ENCODE data around the gene TTC38. TPM values are rescaled to one million over a fixed set of nuclear protein-coding genes. Genes with fewer than 3 reads are reported as not detected.

TTC38 gene
- total RNA-seq, 1 experiment from 2014 or later: 31.5 TPM

DNA sequence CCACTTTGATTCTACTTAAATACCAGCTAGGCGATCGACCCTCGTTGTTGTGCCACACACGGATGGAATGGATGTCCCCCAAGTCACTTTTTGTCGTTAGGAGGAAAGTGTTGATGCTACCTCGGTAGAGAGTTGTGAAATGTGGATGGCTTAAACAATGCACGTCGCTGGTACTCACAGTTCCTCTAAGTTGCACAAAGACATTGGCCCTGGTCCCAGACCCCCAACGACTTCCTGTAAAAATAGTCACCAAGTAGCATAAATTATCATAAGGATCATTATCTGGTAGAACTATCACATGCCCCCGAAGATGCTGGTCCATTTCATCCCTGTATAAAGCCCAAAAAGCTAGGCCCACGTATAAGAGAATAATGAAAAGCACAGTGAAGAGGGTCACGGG is 8.4 kb upstream of the TTC38 start:
- Histone ChIP-seq H2BK12ac (ENCODE audit: insufficient read length, low read depth, low read length) (no peak overlapping the region), H3K18ac (ENCODE audit: insufficient read length, low read depth, low read length) (no peak overlapping the region), H2BK5ac (ENCODE audit: insufficient read length, low read length) (no peak overlapping the region)

More for the DNA sequence above, 8.4 kb upstream of the TTC38 start:
- H4K20me1 ChIP-seq (ENCODE audit: control insufficient read depth, insufficient read depth, insufficient read length): no peaks in the 10 kb centered on the region
- no peak overlapping the region for H3K9ac ChIP-seq (ENCODE audit: extremely low read depth, insufficient read length, low read length)
- DNase-seq: no peak
- no peak overlapping the region for H3K4ac ChIP-seq (ENCODE audit: low read depth, low read length)
- H3K56ac ChIP-seq (ENCODE audit: insufficient read length, low read depth, low read length): no peak overlapping the region
- H3K27me3 ChIP-seq (ENCODE audit: insufficient read depth, low read length): peaks cover 18% of the 10 kb centered on the region; the same call in 1 of the 2 replicates
- no peak overlapping the region; a peak in 1 of 7 replicates for H3K27ac Mint-ChIP-seq
- H3K23me2 ChIP-seq (ENCODE audit: insufficient read length, low read depth, low read length, poor library complexity, severe bottlenecking): no peaks in the 10 kb centered on the region
- WGBS (ENCODE audit: extremely low coverage, insufficient read length, low lambda C conversion rate): no CpG with 5 or more reads among the region's 12 CpGs
- H3T11ph ChIP-seq (ENCODE audit: low read length): no peak overlapping the region
- no peak overlapping the region for H2BK20ac ChIP-seq (ENCODE audit: low read depth, low read length, poor library complexity, severe bottlenecking)
- no peaks in the 10 kb centered on the region for H3K4me1 Mint-ChIP-seq
- H3K4me2 ChIP-seq (ENCODE audit: insufficient read depth, insufficient read length, low read length): no peak overlapping the region
- no peak overlapping the region for H2AK5ac ChIP-seq (ENCODE audit: insufficient read length, low read length)
- H3K14ac ChIP-seq (ENCODE audit: insufficient read depth, low read length): no peak overlapping the region
- no peaks in the 10 kb centered on the region for H3K79me2 ChIP-seq (ENCODE audit: insufficient read depth, low read length)
- no peak overlapping the region for H4K91ac ChIP-seq (ENCODE audit: insufficient read length, low read depth, low read length)
- TF ChIP-seq, protein P1, sequence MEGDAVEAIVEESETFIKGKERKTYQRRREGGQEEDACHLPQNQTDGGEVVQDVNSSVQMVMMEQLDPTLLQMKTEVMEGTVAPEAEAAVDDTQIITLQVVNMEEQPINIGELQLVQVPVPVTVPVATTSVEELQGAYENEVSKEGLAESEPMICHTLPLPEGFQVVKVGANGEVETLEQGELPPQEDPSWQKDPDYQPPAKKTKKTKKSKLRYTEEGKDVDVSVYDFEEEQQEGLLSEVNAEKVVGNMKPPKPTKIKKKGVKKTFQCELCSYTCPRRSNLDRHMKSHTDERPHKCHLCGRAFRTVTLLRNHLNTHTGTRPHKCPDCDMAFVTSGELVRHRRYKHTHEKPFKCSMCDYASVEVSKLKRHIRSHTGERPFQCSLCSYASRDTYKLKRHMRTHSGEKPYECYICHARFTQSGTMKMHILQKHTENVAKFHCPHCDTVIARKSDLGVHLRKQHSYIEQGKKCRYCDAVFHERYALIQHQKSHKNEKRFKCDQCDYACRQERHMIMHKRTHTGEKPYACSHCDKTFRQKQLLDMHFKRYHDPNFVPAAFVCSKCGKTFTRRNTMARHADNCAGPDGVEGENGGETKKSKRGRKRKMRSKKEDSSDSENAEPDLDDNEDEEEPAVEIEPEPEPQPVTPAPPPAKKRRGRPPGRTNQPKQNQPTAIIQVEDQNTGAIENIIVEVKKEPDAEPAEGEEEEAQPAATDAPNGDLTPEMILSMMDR (conservative IDR thresholded peaks at IDR 0.05): no peak
- H3K27me3 Mint-ChIP-seq (ENCODE audit: low read depth): peaks cover 78% of the 10 kb centered on the region
- peaks cover 5 to 29% (median 8%) of the 10 kb centered on the region in 3 experiments for H3K36me3 Mint-ChIP-seq (ENCODE audit: insufficient read depth in 1 of 3, low read depth in 3 of 3)
- H3K4me1 ChIP-seq (ENCODE audit: insufficient read depth, low read length): no peaks in the 10 kb centered on the region
- H4K8ac ChIP-seq (replicated peaks; ENCODE audit: insufficient read length, low read depth, low read length): no peak overlapping the region
- H3K23ac ChIP-seq (ENCODE audit: insufficient read length, low read depth, low read length): no peak overlapping the region
- no peaks in the 10 kb centered on the region for H3K79me1 ChIP-seq (ENCODE audit: insufficient read depth, low read depth, low read length, poor library complexity, severe bottlenecking)
- no peak overlapping the region for H2BK120ac ChIP-seq (ENCODE audit: low read depth, low read length, poor library complexity, severe bottlenecking)
- H3K27ac ChIP-seq (ENCODE audit: insufficient read length, low read depth, low read length): no peak overlapping the region
- H3K9me3 ChIP-seq (ENCODE audit: control insufficient read depth, low read depth, low read length): no peaks in the 10 kb centered on the region
- H2BK15ac ChIP-seq (ENCODE audit: low read depth, low read length): no peak overlapping the region
- no peak overlapping the region for H2AFZ ChIP-seq (ENCODE audit: low read length)
- no peak overlapping the region for H4K5ac ChIP-seq (ENCODE audit: insufficient read length, low read depth, low read length)
- peaks cover 18 to 68% of the 10 kb centered on the region in 2 experiments for H3K9me3 Mint-ChIP-seq
- H3K4me3 Mint-ChIP-seq: no peak overlapping the region

Measured in H9 (cell line).